GM12878 (cell line): ENCODE data around the gene CD2AP.

Experiments used
- CEBPB ChIP-seq, 2 experiments: fragments of 150-350 bp in 1 of 2; IDR thresholded peaks; 2 replicates each; pipeline ENCODE4 v1.6.1; 2012 to 2014; ENCODE audit warnings: low read depth in 2 of 2, low read length in 2 of 2, borderline replicate concordance in 1 of 2, inconsistent platforms in 1 of 2
- GABPA ChIP-seq: IDR thresholded peaks from 2 replicates; pipeline ENCODE4 v1.6.1; 2014; ENCODE audit warnings: antibody characterized with exemption, low read depth, mild to moderate bottlenecking, inconsistent platforms
- NR2C2 ChIP-seq: IDR thresholded peaks from 2 replicates; pipeline ENCODE4 v1.6.1; 2011; ENCODE audit warnings: borderline replicate concordance, low read depth; ENCODE audit not compliant: control insufficient read depth, insufficient read length
- POLR2A ChIP-seq: IDR thresholded peaks from 2 replicates; pipeline ENCODE4 v1.6.1; 2011; ENCODE audit warnings: low read depth, mild to moderate bottlenecking, low read length
- RELA ChIP-seq: fragments of 450-650 bp; IDR thresholded peaks from 2 replicates; pipeline ENCODE4 v1.8.0; 2014; ENCODE audit warnings: borderline replicate concordance; ENCODE audit not compliant: partially characterized antibody
- REST ChIP-seq: IDR thresholded peaks from 2 replicates; pipeline ENCODE4 v1.6.1; 2012; ENCODE audit warnings: mild to moderate bottlenecking, low read depth, low read length
- SMARCA5 ChIP-seq: fragments of 450-650 bp; IDR thresholded peaks from 2 replicates; pipeline ENCODE4 v1.6.1; 2017; ENCODE audit warnings: mild to moderate bottlenecking
- TAF1 ChIP-seq: IDR thresholded peaks from 2 replicates; pipeline ENCODE4 v1.6.1; 2011; ENCODE audit warnings: mild to moderate bottlenecking, low read depth, low read length, borderline replicate concordance
- ZNF622 ChIP-seq: fragments of 450-650 bp; IDR thresholded peaks from 2 replicates; pipeline ENCODE4 v1.6.1; 2017; ENCODE audit warnings: mild to moderate bottlenecking, inconsistent platforms
- TF ChIP-seq, protein P1 (sequence below), 3 experiments: IDR thresholded peaks in 2 of 3; conservative IDR thresholded peaks in 1 of 3; 2 replicates each; pipeline ENCODE4 v1.5.1; 2011; ENCODE audit warnings: low read depth in 3 of 3, low read length in 3 of 3, mild to moderate bottlenecking in 3 of 3, control low read depth in 2 of 3, moderate library complexity in 2 of 3, inconsistent platforms in 1 of 3, mixed read lengths in 1 of 3; ENCODE audit not compliant: control insufficient read depth in 2 of 3, insufficient read depth in 1 of 3; ENCODE audit errors: extremely low read depth in 1 of 3

GRCh38 chr6:47527274-47527673 lies 49.7 kb downstream of the CD2AP start:
- TF ChIP-seq RELA = no peak
- TF ChIP-seq, protein P1, sequence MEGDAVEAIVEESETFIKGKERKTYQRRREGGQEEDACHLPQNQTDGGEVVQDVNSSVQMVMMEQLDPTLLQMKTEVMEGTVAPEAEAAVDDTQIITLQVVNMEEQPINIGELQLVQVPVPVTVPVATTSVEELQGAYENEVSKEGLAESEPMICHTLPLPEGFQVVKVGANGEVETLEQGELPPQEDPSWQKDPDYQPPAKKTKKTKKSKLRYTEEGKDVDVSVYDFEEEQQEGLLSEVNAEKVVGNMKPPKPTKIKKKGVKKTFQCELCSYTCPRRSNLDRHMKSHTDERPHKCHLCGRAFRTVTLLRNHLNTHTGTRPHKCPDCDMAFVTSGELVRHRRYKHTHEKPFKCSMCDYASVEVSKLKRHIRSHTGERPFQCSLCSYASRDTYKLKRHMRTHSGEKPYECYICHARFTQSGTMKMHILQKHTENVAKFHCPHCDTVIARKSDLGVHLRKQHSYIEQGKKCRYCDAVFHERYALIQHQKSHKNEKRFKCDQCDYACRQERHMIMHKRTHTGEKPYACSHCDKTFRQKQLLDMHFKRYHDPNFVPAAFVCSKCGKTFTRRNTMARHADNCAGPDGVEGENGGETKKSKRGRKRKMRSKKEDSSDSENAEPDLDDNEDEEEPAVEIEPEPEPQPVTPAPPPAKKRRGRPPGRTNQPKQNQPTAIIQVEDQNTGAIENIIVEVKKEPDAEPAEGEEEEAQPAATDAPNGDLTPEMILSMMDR (IDR thresholded peaks at IDR 0.05 in 2 of 3, conservative IDR thresholded peaks at IDR 0.05 in 1 of 3; ENCODE audit: control insufficient read depth in 2 of 3, extremely low read depth in 1 of 3, insufficient read depth in 1 of 3, low read depth in 3 of 3, low read length in 3 of 3) = no peak
- no peak for TF ChIP-seq POLR2A
- TF ChIP-seq NR2C2 = no peak
- TF ChIP-seq SMARCA5 = no peak
- TF ChIP-seq TAF1 = no peak
- TF ChIP-seq GABPA = no peak
- TF ChIP-seq REST = no peak
- no peak for TF ChIP-seq CEBPB (IDR thresholded peaks at IDR 0.05; ENCODE audit: borderline replicate concordance in 1 of 2, low read depth in 2 of 2, low read length in 2 of 2)
- TF ChIP-seq ZNF622 = no peak
